ENCODE measurements around the gene JADE1. TPM values are rescaled to one million over a fixed set of nuclear protein-coding genes. Genes with fewer than 3 reads are reported as not detected.
A peak's percentile ranks its signal among the peaks of the same experiment; 100 is the strongest.

JADE1 gene
- total and polyA plus RNA-seq, 2 of the 4 experiments (the other 2 are of a cell fraction) = 13.8 to 32.6 TPM

GRCh38 chr4:128869776-128870509 lies 60.4 kb downstream of the JADE1 start:
- dilution Hi-C loops (cut with HindIII; ENCODE audit: low sequenced_read_pairs, unreplicated experiment) (no loop called here), intact Hi-C loops (cut with micrococcal nuclease) (loop anchor here (10.0 kb wide), 1 partner anchor 475 kb away; no protein-coding TSS in a partner anchor), in situ Hi-C loops (cut with MboI; ENCODE audit: low sequenced_read_pairs) (loop anchor here (10.0 kb wide), 4 partner anchors 225 to 675 kb away; partner anchors contain the start of genes C4orf33, PGRMC2 and SCLT1)
- peak overlapping the region; percentile 72; the same call in 1 of the 2 replicates for H4K5ac ChIP-seq (ENCODE audit: low read depth, low read length)
- H2AFZ ChIP-seq (replicated peaks; ENCODE audit: low read length, poor library complexity) = no peak overlapping the region
- H4K91ac ChIP-seq (ENCODE audit: insufficient read depth, low read depth, low read length) = peak overlapping the region; percentile 31
- peaks cover 12% of the 10 kb centered on the region for H3K9me1 ChIP-seq (ENCODE audit: insufficient read depth, low read length)
- H2AK5ac ChIP-seq (ENCODE audit: low read depth, low read length) = peak overlapping the region; percentile 75; the same call in 1 of the 2 replicates
- WGBS, 2 experiments (ENCODE audit: extremely low coverage in 2 of 2, insufficient read length in 1 of 2) = 100% methylated on average over 1 of the region's 2 CpGs; no CpG with 5 or more reads in 1 of the 2 experiments
- no TSS peak for BruUV-seq (replicated peaks)
- H3K36me3 ChIP-seq (ENCODE audit: control insufficient read depth, insufficient read depth, low read length) = peaks cover 23% of the 10 kb centered on the region
- H3K56ac ChIP-seq (ENCODE audit: extremely low read depth, insufficient read depth, low read length) = no peak overlapping the region
- H3K9me3 ChIP-seq (ENCODE audit: control insufficient read depth, insufficient read depth, low read length) = no peaks in the 10 kb centered on the region
- peak overlapping the region; percentile 85; the same call in 2 of the 3 replicates for H2BK15ac ChIP-seq (ENCODE audit: low read depth, low read length)
- no peak overlapping the region for H3K9ac ChIP-seq (ENCODE audit: low read depth, low read length)
- peak overlapping the region; percentile 4 to 52; a peak in 3 of 4 replicates for H4K8ac ChIP-seq (ENCODE audit: low read depth in 2 of 2, low read length in 2 of 2)
- no peak overlapping the region for H3K27ac ChIP-seq (ENCODE audit: insufficient read depth, low read length)
- POLR2A ChIA-PET (ENCODE audit: unreplicated experiment) = interaction anchor here (0.6 kb wide), 1 partner anchor 403 kb away, joined by 4 read pairs; no protein-coding TSS in a partner anchor
- H2AK9ac ChIP-seq (replicated peaks; ENCODE audit: low read depth, low read length, poor library complexity) = no peak overlapping the region
- CTCF ChIA-PET = interaction anchor here (1.1 kb wide), 1 partner anchor 416 kb away, joined by 3 read pairs; no protein-coding TSS in a partner anchor
- peak overlapping the region; percentile 52; the same call in 1 of the 2 replicates for H3K4ac ChIP-seq (ENCODE audit: low read depth, low read length)
- peak; percentile 36 for DNase-seq
- H4K20me1 ChIP-seq (ENCODE audit: insufficient read depth, low read length) = no peaks in the 10 kb centered on the region
- no peak overlapping the region for H3K4me2 ChIP-seq (ENCODE audit: low read depth, low read length)
- no peak overlapping the region for H2BK20ac ChIP-seq (ENCODE audit: low read depth, low read length)
- peaks cover 12% of the 10 kb centered on the region for H3K4me1 ChIP-seq (ENCODE audit: control insufficient read depth, insufficient read depth, low read length)
- H2BK120ac ChIP-seq (ENCODE audit: low read depth, low read length) = peak overlapping the region; percentile 50; the same call in 1 of the 2 replicates
- H3K14ac ChIP-seq (replicated peaks; ENCODE audit: low read depth, low read length) = 0 out of 2 replicates have a peak overlapping the region, but pooled peaks have one; percentile 20
- H3K4me3 ChIP-seq (ENCODE audit: insufficient read depth, low read depth, low read length) = no peak overlapping the region
- peak overlapping the region; percentile 29; the same call in 1 of the 2 replicates for H3K23ac ChIP-seq (ENCODE audit: low read depth, low read length)
- H3K79me1 ChIP-seq (ENCODE audit: low read depth in 1 of 2, low read length in 2 of 2) = peaks cover 24 to 50% of the 10 kb centered on the region in 2 experiments
- H3K18ac ChIP-seq (ENCODE audit: low read depth, low read length) = peak overlapping the region; percentile 59; the same call in 1 of the 2 replicates
- H3K27me3 ChIP-seq (ENCODE audit: control insufficient read depth, insufficient read depth, low read length) = no peaks in the 10 kb centered on the region
- H2BK5ac ChIP-seq (ENCODE audit: low read depth, low read length, poor library complexity, severe bottlenecking) = peak overlapping the region; percentile 74
- TF ChIP-seq CEBPB (IDR thresholded peaks at IDR 0.05; ENCODE audit: low read depth, low read length) (no peak), SMC3 (IDR thresholded peaks at IDR 0.05; ENCODE audit: low read depth, low read length) (no peak), FOS (IDR thresholded peaks at IDR 0.05; ENCODE audit: low read depth, low read length) (peak; percentile 16; the same call in 1 of the 2 replicates)
- no peak for ATAC-seq (ENCODE audit: low read depth)
